ENCODE data around the gene HCRT. TPM values are rescaled to one million over a fixed set of nuclear protein-coding genes. Genes with fewer than 3 reads are reported as not detected.
"Not testable (repeated sequence)": the region's sequence is repeated elsewhere in the genome, so short reads cannot be mapped to it uniquely, and the experiment has no call there.

Gene HCRT
- total RNA-seq, 2 experiments from 2014 or later = not detected

- H3K4me3 Mint-ChIP-seq = no peak overlapping the region
- H3K9me3 Mint-ChIP-seq = no peaks in the 10 kb centered on the region
- no peaks in the 10 kb centered on the region for H3K27me3 Mint-ChIP-seq (ENCODE audit: low read depth)
- DNase-seq = no peak
- CTCF ChIA-PET = no interaction called here
- peaks cover 5% of the 10 kb centered on the region for H3K36me3 Mint-ChIP-seq (ENCODE audit: low read depth)
- intact Hi-C loops (cut with micrococcal nuclease) = no loop called here
- peaks cover 36% of the 10 kb centered on the region for H3K4me1 Mint-ChIP-seq (ENCODE audit: low read depth)
- no peak overlapping the region for H3K27ac Mint-ChIP-seq
Observed at GRCh38 chr17:42142371-42142896, 42.8 kb downstream of the HCRT start.

- Mint-ChIP-seq H3K27me3 (ENCODE audit: low read depth) (no peaks in the 10 kb centered on the region), H3K27ac (no peak overlapping the region), H3K4me1 (ENCODE audit: low read depth) (peaks cover 44% of the 10 kb centered on the region), H3K9me3 (no peaks in the 10 kb centered on the region), H3K36me3 (ENCODE audit: low read depth) (peaks cover 6% of the 10 kb centered on the region), H3K4me3 (no peak overlapping the region)
- intact Hi-C loops (cut with micrococcal nuclease) = no loop called here
- no peak for DNase-seq
- CTCF ChIA-PET = interaction anchor here (0.9 kb wide), 1 partner anchor 74 kb away, joined by 4 read pairs; no protein-coding TSS in a partner anchor
Observed at GRCh38 chr17:42141382-42141781, 43.9 kb downstream of the HCRT start.

GRCh38 chr17:42140690-42141089 is 44.6 kb downstream of the HCRT start:
- DNase-seq; H3K36me3 Mint-ChIP-seq (ENCODE audit: low read depth); H3K4me3 Mint-ChIP-seq; H3K27me3 Mint-ChIP-seq (ENCODE audit: low read depth); H3K27ac Mint-ChIP-seq; intact Hi-C loops (cut with micrococcal nuclease); H3K9me3 Mint-ChIP-seq: not testable (repeated sequence)
- H3K4me1 Mint-ChIP-seq (ENCODE audit: low read depth) = peaks cover 51% of the 10 kb centered on the region
- CTCF ChIA-PET = interaction anchor here (0.9 kb wide), 1 partner anchor 73 kb away, joined by 4 read pairs; no protein-coding TSS in a partner anchor

- Mint-ChIP-seq H3K27ac (no peak overlapping the region), H3K4me1 (ENCODE audit: low read depth) (peaks cover 64% of the 10 kb centered on the region), H3K9me3 (no peaks in the 10 kb centered on the region), H3K36me3 (ENCODE audit: low read depth) (peaks cover 6% of the 10 kb centered on the region), H3K4me3 (no peak overlapping the region), H3K27me3 (ENCODE audit: low read depth) (no peaks in the 10 kb centered on the region)
- DNase-seq = no peak
- CTCF ChIA-PET = no interaction called here
- intact Hi-C loops (cut with micrococcal nuclease) = no loop called here
Observed at GRCh38 chr17:42138749-42139492, 46.3 kb downstream of the HCRT start.

- intact Hi-C loops (cut with micrococcal nuclease) = no loop called here
- no peak overlapping the region for H3K4me3 Mint-ChIP-seq
- peak overlapping the region; percentile 13 for H3K27ac Mint-ChIP-seq
- H3K36me3 Mint-ChIP-seq (ENCODE audit: low read depth) = peaks cover 5% of the 10 kb centered on the region
- CTCF ChIA-PET = interaction anchor here (0.6 to 1.3 kb wide), 6 partner anchors 12 to 305 kb away, joined by 3 to 4 read pairs (median 3); no protein-coding TSS in a partner anchor
- H3K27me3 Mint-ChIP-seq (ENCODE audit: low read depth) = no peaks in the 10 kb centered on the region
- H3K4me1 Mint-ChIP-seq (ENCODE audit: low read depth) = peaks cover 73% of the 10 kb centered on the region
- no peak for DNase-seq
- no peaks in the 10 kb centered on the region for H3K9me3 Mint-ChIP-seq
Observed at GRCh38 chr17:42136654-42137051, 48.6 kb downstream of the HCRT start.

- Mint-ChIP-seq H3K9me3 (no peaks in the 10 kb centered on the region), H3K27ac (peak overlapping the region; percentile 25), H3K36me3 (ENCODE audit: low read depth) (peaks cover 4% of the 10 kb centered on the region), H3K4me1 (ENCODE audit: low read depth) (peaks cover 71% of the 10 kb centered on the region), H3K27me3 (ENCODE audit: low read depth) (no peaks in the 10 kb centered on the region), H3K4me3 (no peak overlapping the region)
- CTCF ChIA-PET = interaction anchor here (0.6 to 1.4 kb wide), 6 partner anchors 16 to 306 kb away, joined by 3 to 4 read pairs (median 4); no protein-coding TSS in a partner anchor
- DNase-seq = no peak
- intact Hi-C loops (cut with micrococcal nuclease) = no loop called here
Observed at GRCh38 chr17:42135664-42136653, 49.3 kb downstream of the HCRT start.

- Mint-ChIP-seq H3K4me1 (ENCODE audit: low read depth) (peaks cover 70% of the 10 kb centered on the region), H3K27me3 (ENCODE audit: low read depth) (no peaks in the 10 kb centered on the region), H3K36me3 (ENCODE audit: low read depth) (peaks cover 3% of the 10 kb centered on the region), H3K4me3 (no peak overlapping the region), H3K27ac (no peak overlapping the region), H3K9me3 (no peaks in the 10 kb centered on the region)
- CTCF ChIA-PET = interaction anchor here (1.4 kb wide), 1 partner anchor 15 kb away, joined by 4 read pairs; no protein-coding TSS in a partner anchor
- no peak for DNase-seq
- intact Hi-C loops (cut with micrococcal nuclease) = no loop called here
Observed at GRCh38 chr17:42135151-42135550, 50.1 kb downstream of the HCRT start.

Other genes starting within 250 kb of the HCRT start
- gene CNP, start 218.7 kb downstream of the HCRT start, total RNA-seq = 10 to 100 TPM; 58.4 to 59.1 TPM
- 10 to 100 TPM; 74.5 to 76.3 TPM for gene DNAJC7, start 168.0 kb downstream of the HCRT start, total RNA-seq
- gene NKIRAS2, start 165.4 kb downstream of the HCRT start, total RNA-seq = 10 to 100 TPM; 12.4 to 13.2 TPM
- gene C17orf113, start 134.9 kb downstream of the HCRT start, total RNA-seq = under 1 TPM; 0.20 to 0.31 TPM
- under 1 TPM; 0.36 to 0.77 TPM for gene ZNF385C, start 87.0 kb downstream of the HCRT start, total RNA-seq
- gene DHX58, start 72.7 kb downstream of the HCRT start, total RNA-seq = 10 to 100 TPM; 44.4 to 46.3 TPM
- gene KAT2A, start 64.1 kb downstream of the HCRT start, total RNA-seq = 10 to 100 TPM; 57.3 to 59.0 TPM
- gene HSPB9, start 62.6 kb downstream of the HCRT start, total RNA-seq = not detected
- 10 to 100 TPM; 32.5 to 36.6 TPM for gene RAB5C, start 30.5 kb downstream of the HCRT start, total RNA-seq
- under 1 TPM; 0.24 to 0.35 TPM for gene KCNH4, start 4.3 kb downstream of the HCRT start, total RNA-seq
- gene GHDC, start 9.0 kb upstream of the HCRT start, total RNA-seq = 1 to 10 TPM; 9.0 to 9.7 TPM
- gene STAT5B, start 90.9 kb upstream of the HCRT start, total RNA-seq = 100 to 1,000 TPM; 185 to 192 TPM
- 100 to 1,000 TPM; 165 to 174 TPM for gene STAT5A, start 103.0 kb upstream of the HCRT start, total RNA-seq
- gene STAT3, start 203.0 kb upstream of the HCRT start, total RNA-seq = 100 to 1,000 TPM; 404 to 408 TPM
- under 1 TPM; 0.64 to 0.67 TPM for gene CAVIN1, start 237.8 kb upstream of the HCRT start, total RNA-seq